Osteoblast (primary cell): ENCODE measurements around the gene PNMA6F. TPM values are rescaled to one million over a fixed set of nuclear protein-coding genes. Genes with fewer than 3 reads are reported as not detected.
A peak's percentile ranks its signal among the peaks of the same experiment; 100 is the strongest.

ENCODE experiments used
- DNase-seq: peaks from one replicate; pipeline ENCODE4 v3.0.0; 2011; ENCODE audit warnings: low spot score, mixed read lengths; ENCODE audit not compliant: insufficient read length; ENCODE audit errors: missing footprints
- H2AFZ ChIP-seq: 2 replicates; pipeline ENCODE4 v1.6.0; 2011; ENCODE audit warnings: mild to moderate bottlenecking, low read length
- H3K27ac ChIP-seq: 2 replicates; pipeline ENCODE4 v1.5.1; 2011; ENCODE audit warnings: mild to moderate bottlenecking, low read depth, low read length, moderate library complexity
- H3K27me3 ChIP-seq: 2 replicates; pipeline ENCODE4 v1.6.0; 2012; ENCODE audit warnings: mild to moderate bottlenecking, control low read depth, inconsistent platforms, low read length, moderate library complexity; ENCODE audit not compliant: insufficient read depth
- H3K36me3 ChIP-seq: 2 replicates; pipeline ENCODE4 v1.5.1; 2011; ENCODE audit warnings: mild to moderate bottlenecking, low read length, control low read depth, moderate library complexity; ENCODE audit not compliant: insufficient read depth
- H3K4me1 ChIP-seq: 2 replicates; pipeline ENCODE4 v1.5.1; 2011; ENCODE audit warnings: mild to moderate bottlenecking, low read length, control low read depth, moderate library complexity; ENCODE audit not compliant: insufficient read depth
- H3K4me2 ChIP-seq: 2 replicates; pipeline ENCODE4 v1.6.0; 2011; ENCODE audit warnings: mild to moderate bottlenecking, low read length; ENCODE audit not compliant: insufficient read depth
- H3K4me3 ChIP-seq: fragments of 200-600 bp; sonication (generic); 3 replicates; pipeline ENCODE4 v1.5.1; 2012; ENCODE audit warnings: mild to moderate bottlenecking, low read length, inconsistent platforms; ENCODE audit not compliant: insufficient read depth
- H3K79me2 ChIP-seq: 2 replicates; pipeline ENCODE4 v1.6.0; 2012; ENCODE audit warnings: mild to moderate bottlenecking, low read length, control low read depth, inconsistent platforms; ENCODE audit not compliant: insufficient read depth
- H3K9me3 ChIP-seq: 2 replicates; pipeline ENCODE4 v1.5.1; 2011; ENCODE audit warnings: low read depth, low read length, control low read depth
- H4K20me1 ChIP-seq: 2 replicates; pipeline ENCODE4 v1.6.0; 2012; ENCODE audit warnings: mild to moderate bottlenecking, low read length, control low read depth; ENCODE audit not compliant: insufficient read depth
- total RNA-seq: library from RNA; depleted of rRNA; stranded (reverse); fragments of >200 nt; gene quantifications from 2 replicates; pipeline ENCODE4 v1.2.3, GENCODE V29; 2012
- TF ChIP-seq, protein P1 (sequence below): IDR thresholded peaks from 2 replicates; pipeline ENCODE4 v1.5.1; 2011; ENCODE audit warnings: mild to moderate bottlenecking, low read depth, low read length, moderate library complexity; ENCODE audit errors: extremely low read depth

The PNMA6F gene
- total RNA-seq, 1 donor = not detected

DNA sequence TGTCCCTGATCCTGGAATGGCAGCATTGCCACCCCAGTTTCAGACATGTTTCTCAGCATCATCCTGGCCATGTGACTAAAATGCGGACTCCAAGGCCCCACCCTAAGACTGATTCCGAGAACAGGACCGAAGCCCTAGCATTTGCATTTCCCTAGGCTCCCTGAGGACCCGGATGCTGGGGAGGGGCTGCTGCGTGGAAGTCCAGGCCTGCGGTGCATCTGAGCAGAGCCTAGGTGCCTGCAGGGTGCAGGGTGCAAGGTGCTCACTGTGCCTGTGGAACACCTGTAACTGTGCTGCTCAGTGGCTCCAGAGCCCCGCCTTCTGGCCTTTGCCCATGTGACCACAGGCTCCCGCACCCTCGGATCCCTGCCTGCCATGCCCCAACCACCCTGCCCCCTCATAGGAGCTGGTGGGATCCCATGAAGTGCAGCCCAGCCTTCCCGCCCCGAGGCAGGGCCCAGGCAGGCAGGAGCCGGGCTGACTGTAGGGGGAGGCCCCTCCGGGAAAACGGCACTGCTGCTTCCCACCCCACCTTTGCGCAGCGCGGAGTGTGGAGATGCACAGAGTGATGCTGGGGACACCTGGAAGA is 14.9 kb downstream of the PNMA6F start:
- Histone ChIP-seq H2AFZ (no peak overlapping the region), H3K27me3 (peaks cover 28% of the 10 kb centered on the region), H3K4me3 (no peak overlapping the region), H3K9me3 (no peaks in the 10 kb centered on the region), H3K27ac (no peak overlapping the region), H3K36me3 (no peaks in the 10 kb centered on the region), H3K4me2 (no peak overlapping the region), H3K79me2 (no peaks in the 10 kb centered on the region), H4K20me1 (no peaks in the 10 kb centered on the region), H3K4me1 (no peaks in the 10 kb centered on the region)
- peak; percentile 43 for DNase-seq
- TF ChIP-seq, protein P1, sequence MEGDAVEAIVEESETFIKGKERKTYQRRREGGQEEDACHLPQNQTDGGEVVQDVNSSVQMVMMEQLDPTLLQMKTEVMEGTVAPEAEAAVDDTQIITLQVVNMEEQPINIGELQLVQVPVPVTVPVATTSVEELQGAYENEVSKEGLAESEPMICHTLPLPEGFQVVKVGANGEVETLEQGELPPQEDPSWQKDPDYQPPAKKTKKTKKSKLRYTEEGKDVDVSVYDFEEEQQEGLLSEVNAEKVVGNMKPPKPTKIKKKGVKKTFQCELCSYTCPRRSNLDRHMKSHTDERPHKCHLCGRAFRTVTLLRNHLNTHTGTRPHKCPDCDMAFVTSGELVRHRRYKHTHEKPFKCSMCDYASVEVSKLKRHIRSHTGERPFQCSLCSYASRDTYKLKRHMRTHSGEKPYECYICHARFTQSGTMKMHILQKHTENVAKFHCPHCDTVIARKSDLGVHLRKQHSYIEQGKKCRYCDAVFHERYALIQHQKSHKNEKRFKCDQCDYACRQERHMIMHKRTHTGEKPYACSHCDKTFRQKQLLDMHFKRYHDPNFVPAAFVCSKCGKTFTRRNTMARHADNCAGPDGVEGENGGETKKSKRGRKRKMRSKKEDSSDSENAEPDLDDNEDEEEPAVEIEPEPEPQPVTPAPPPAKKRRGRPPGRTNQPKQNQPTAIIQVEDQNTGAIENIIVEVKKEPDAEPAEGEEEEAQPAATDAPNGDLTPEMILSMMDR = no peak

DNA sequence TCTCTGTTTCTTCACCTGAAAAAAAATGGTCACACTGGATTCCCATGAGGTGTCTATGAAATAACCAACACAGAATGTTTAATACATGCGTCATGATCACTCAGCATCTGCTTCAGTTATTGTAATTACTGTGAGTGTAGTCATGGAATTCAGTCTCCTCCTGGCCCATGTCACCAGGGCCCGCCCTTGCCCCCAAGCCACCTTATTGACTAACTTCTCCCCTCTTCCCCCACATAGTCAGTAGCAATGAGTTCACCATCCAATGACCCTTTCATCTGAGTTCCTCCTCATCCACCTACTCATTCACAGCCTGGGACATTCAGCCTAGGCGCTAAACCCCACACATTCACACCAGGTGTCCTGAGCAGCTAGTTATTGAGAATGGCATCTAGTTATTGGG is 15.6 kb downstream of the PNMA6F start:
- no peak overlapping the region for H3K27ac ChIP-seq
- no peaks in the 10 kb centered on the region for H3K9me3 ChIP-seq
- peak; percentile 27 for DNase-seq
- no peak overlapping the region for H2AFZ ChIP-seq
- no peaks in the 10 kb centered on the region for H3K4me1 ChIP-seq
- H3K27me3 ChIP-seq = peaks cover 26% of the 10 kb centered on the region
- no peak overlapping the region for H3K4me3 ChIP-seq
- H3K36me3 ChIP-seq = no peaks in the 10 kb centered on the region
- no peaks in the 10 kb centered on the region for H4K20me1 ChIP-seq
- TF ChIP-seq, protein P1 = no peak
- H3K79me2 ChIP-seq = no peaks in the 10 kb centered on the region
- no peak overlapping the region for H3K4me2 ChIP-seq

DNA sequence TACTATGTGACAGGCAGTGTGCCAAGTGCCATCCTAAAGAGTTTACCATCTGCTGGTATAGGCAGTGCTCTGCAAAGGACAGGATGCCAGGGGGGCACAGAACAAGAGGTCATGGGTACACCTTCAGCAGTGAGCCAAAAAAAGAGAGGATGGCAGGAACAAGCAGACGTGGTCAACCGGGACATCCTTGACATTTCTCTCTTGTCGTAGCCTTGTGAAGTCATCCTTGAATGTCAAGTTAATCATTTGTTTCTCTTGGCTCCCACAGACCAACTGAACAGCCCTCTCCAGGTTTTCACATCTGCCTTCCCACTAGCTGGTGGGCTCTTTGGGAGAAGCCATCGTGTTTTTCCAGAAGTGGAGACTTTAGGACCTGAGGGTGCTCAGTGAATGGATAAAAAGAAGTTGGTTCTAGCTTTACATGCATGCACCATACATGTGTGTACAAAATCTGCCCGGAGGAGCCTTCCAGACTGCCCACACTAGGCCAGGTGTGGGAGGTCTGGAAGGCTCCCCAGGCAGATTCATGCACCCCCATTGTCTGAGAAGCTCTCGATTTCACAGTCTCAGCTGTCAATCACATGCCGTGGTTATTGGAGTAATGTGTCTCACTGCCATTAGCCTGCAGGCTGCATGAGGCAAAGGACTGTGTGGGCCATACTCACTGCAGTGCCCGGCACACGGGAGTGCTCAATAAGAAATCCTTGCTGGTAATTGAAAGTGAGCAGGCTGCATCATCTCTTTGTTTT is 16.4 kb downstream of the PNMA6F start:
- Histone ChIP-seq H3K4me3 (no peak overlapping the region), H3K9me3 (no peaks in the 10 kb centered on the region), H3K4me1 (no peaks in the 10 kb centered on the region), H3K79me2 (no peaks in the 10 kb centered on the region), H3K4me2 (no peak overlapping the region), H3K36me3 (no peaks in the 10 kb centered on the region), H3K27me3 (peaks cover 24% of the 10 kb centered on the region), H2AFZ (no peak overlapping the region), H3K27ac (no peak overlapping the region), H4K20me1 (no peaks in the 10 kb centered on the region)
- DNase-seq = peak; percentile 77
- TF ChIP-seq, protein P1 = no peak

DNA sequence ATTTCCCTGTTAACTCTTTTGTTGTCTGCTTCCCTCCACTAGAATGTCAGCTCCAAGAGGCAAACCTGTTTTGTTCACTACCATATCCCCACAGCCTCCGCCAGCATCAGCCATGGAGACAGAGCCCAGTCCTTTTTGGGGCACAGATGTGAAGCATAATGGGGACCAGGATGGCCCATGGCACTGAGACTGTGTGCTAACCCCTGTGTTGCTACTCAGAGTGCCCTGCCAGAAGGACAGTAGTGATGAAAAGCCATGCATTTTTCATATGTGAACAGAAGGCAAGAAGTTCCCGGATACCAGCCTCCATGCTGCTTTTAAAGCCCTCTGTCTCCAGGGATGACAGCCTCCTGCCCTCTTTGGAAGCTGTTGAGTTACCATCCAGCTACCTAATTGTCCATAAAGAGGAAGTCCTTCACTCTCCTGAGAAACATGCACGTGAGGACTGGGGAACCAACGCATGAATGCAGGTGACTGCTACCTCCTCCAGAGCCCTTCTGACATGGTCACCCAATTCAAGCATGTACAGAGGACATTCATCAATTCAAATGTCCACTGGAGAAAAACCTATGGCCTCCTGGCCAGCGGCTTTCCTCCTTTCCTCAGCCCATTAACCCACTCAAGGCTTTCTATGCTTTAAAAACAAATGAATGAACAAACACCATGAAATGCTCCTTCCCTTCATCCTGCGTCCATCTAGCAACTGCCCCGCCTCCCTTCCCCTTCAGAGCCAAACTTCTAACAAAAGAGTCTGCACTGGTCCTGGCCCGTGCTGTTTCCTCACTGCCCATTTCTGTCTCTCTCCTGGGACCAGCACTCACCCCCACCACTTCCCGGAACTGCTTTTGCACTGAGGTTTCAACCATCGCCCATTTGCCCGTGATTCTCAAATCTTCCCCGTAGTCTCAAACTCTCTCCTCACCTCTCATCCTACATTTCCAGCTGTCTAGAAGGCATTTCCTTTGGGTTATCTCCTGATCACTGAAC is 18.0 kb downstream of the PNMA6F start:
- Histone ChIP-seq H3K4me2 (no peak overlapping the region), H3K4me3 (no peak overlapping the region), H3K79me2 (no peaks in the 10 kb centered on the region), H4K20me1 (no peaks in the 10 kb centered on the region), H3K4me1 (no peaks in the 10 kb centered on the region), H3K36me3 (no peaks in the 10 kb centered on the region), H2AFZ (no peak overlapping the region), H3K9me3 (no peaks in the 10 kb centered on the region), H3K27me3 (peaks cover 12% of the 10 kb centered on the region), H3K27ac (no peak overlapping the region)
- peak; percentile 55 for DNase-seq
- TF ChIP-seq, protein P1 = no peak
